Peyer's patch (tissue), 4 donors: ENCODE data around the gene SPR. TPM values are rescaled to one million over a fixed set of nuclear protein-coding genes. Genes with fewer than 3 reads are reported as not detected.

Source experiments
- DNase-seq, 3 donors: peaks; one replicate each; pipeline ENCODE4 v3.0.0-alpha.2; 2017 to 2019
- H3K27ac ChIP-seq, 4 donors: fragments of 200-600 bp; sonication (generic); one replicate each; pipeline ENCODE4 v1.5.1; 2016 to 2019
- H3K27me3 ChIP-seq, 2 donors: fragments of 200-600 bp; sonication (generic); one replicate each; pipeline ENCODE4 v1.5.1; 2019
- H3K36me3 ChIP-seq, 3 donors: fragments of 200-600 bp; sonication (generic); one replicate each; pipeline ENCODE4 v1.5.1; 2016 to 2019
- H3K4me1 ChIP-seq, 4 donors: fragments of 200-600 bp; sonication (generic); one replicate each; pipeline ENCODE4 v1.5.1; 2016 to 2019
- H3K4me3 ChIP-seq, 4 donors: fragments of 200-600 bp; sonication (generic); 1 replicate in 3 of 4; 2 replicates in 1 of 4; pipeline ENCODE4 v1.5.1; 2016 to 2019; ENCODE audit warnings: mild to moderate bottlenecking in 1 of 4
- H3K9me3 ChIP-seq, 4 donors: fragments of 200-600 bp; sonication (generic); one replicate each; pipeline ENCODE4 v1.5.1; 2016 to 2019; ENCODE audit warnings: mild to moderate bottlenecking in 1 of 4
- POLR2A ChIP-seq, 2 donors: fragments of 450-650 bp; IDR thresholded peaks; one replicate each; pipeline ENCODE4 v1.5.1; 2017; ENCODE audit warnings: antibody characterized with exemption in 2 of 2, mild to moderate bottlenecking in 2 of 2, moderate library complexity in 2 of 2
- total RNA-seq, 4 donors: library from RNA; depleted of rRNA; stranded (reverse); fragments of >200 nt; gene quantifications; one replicate each; pipeline ENCODE4 v1.1.0, GENCODE V29; 2016
- TF ChIP-seq, protein P1 (sequence below), 6 experiments: fragments of 450-650 bp in 4 of 6; fragments of 200-600 bp in 2 of 6; sonication (generic) in 1 of 6; IDR thresholded peaks; one replicate each; pipeline ENCODE4 v1.5.1; 2017 to 2019; ENCODE audit warnings: antibody characterized with exemption in 6 of 6, mild to moderate bottlenecking in 3 of 6, moderate library complexity in 1 of 6

Gene SPR
- total RNA-seq, 4 donors from 2014 or later: 28.1 to 66.0 (median 52.1) TPM

DNA sequence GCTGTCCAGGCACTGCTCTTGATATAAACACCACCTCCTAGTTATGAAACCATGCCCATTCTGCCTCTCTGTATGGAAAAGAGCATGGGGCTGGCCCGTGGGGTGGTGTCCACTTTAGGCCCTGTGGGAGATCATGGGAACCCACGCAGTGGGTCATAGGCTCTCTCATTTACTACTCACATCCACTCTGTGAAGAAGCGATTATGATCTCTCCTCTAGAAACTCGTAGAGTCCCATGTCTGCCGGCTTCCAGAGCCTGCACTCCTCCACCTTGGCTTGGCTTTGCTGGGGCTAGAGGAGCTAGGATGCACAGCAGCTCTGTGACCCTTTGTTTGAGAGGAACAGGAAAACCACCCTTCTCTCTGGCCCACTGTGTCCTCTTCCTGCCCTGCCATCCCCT is 46.0 kb downstream of the SPR start:
- H3K4me1 ChIP-seq: peaks cover 0 to 8% (median 2%) of the 10 kb centered on the region in 4 donors
- H3K27ac ChIP-seq: no peak overlapping the region
- H3K9me3 ChIP-seq: no peaks in the 10 kb centered on the region
- H3K36me3 ChIP-seq: no peaks in the 10 kb centered on the region
- DNase-seq: no peak
- H3K4me3 ChIP-seq: no peak overlapping the region
- no peaks in the 10 kb centered on the region for H3K27me3 ChIP-seq
- TF ChIP-seq, protein P1, sequence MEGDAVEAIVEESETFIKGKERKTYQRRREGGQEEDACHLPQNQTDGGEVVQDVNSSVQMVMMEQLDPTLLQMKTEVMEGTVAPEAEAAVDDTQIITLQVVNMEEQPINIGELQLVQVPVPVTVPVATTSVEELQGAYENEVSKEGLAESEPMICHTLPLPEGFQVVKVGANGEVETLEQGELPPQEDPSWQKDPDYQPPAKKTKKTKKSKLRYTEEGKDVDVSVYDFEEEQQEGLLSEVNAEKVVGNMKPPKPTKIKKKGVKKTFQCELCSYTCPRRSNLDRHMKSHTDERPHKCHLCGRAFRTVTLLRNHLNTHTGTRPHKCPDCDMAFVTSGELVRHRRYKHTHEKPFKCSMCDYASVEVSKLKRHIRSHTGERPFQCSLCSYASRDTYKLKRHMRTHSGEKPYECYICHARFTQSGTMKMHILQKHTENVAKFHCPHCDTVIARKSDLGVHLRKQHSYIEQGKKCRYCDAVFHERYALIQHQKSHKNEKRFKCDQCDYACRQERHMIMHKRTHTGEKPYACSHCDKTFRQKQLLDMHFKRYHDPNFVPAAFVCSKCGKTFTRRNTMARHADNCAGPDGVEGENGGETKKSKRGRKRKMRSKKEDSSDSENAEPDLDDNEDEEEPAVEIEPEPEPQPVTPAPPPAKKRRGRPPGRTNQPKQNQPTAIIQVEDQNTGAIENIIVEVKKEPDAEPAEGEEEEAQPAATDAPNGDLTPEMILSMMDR (IDR thresholded peaks at IDR 0.05): no peak
- no peak for TF ChIP-seq POLR2A (IDR thresholded peaks at IDR 0.05)

DNA sequence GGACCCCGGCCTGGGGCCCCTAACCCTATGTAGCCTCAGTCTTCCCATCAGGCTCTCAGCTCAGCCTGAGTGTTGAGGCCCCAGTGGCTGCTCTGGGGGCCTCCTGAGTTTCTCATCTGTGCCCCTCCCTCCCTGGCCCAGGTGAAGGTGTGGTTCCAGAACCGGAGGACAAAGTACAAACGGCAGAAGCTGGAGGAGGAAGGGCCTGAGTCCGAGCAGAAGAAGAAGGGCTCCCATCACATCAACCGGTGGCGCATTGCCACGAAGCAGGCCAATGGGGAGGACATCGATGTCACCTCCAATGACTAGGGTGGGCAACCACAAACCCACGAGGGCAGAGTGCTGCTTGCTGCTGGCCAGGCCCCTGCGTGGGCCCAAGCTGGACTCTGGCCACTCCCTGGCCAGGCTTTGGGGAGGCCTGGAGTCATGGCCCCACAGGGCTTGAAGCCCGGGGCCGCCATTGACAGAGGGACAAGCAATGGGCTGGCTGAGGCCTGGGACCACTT is 46.5 kb downstream of the SPR start:
- Histone ChIP-seq H3K9me3 (no peaks in the 10 kb centered on the region), H3K36me3 (no peaks in the 10 kb centered on the region), H3K4me3 (no peak overlapping the region), H3K27ac (no peak overlapping the region), H3K4me1 (peaks cover 0 to 8% (median 2%) of the 10 kb centered on the region in 4 donors), H3K27me3 (no peaks in the 10 kb centered on the region)
- DNase-seq: peak in 2 of 3 donors; percentile 61 to 64
- no peak for TF ChIP-seq POLR2A (IDR thresholded peaks at IDR 0.05)
- TF ChIP-seq, protein P1 (IDR thresholded peaks at IDR 0.05): no peak

DNA sequence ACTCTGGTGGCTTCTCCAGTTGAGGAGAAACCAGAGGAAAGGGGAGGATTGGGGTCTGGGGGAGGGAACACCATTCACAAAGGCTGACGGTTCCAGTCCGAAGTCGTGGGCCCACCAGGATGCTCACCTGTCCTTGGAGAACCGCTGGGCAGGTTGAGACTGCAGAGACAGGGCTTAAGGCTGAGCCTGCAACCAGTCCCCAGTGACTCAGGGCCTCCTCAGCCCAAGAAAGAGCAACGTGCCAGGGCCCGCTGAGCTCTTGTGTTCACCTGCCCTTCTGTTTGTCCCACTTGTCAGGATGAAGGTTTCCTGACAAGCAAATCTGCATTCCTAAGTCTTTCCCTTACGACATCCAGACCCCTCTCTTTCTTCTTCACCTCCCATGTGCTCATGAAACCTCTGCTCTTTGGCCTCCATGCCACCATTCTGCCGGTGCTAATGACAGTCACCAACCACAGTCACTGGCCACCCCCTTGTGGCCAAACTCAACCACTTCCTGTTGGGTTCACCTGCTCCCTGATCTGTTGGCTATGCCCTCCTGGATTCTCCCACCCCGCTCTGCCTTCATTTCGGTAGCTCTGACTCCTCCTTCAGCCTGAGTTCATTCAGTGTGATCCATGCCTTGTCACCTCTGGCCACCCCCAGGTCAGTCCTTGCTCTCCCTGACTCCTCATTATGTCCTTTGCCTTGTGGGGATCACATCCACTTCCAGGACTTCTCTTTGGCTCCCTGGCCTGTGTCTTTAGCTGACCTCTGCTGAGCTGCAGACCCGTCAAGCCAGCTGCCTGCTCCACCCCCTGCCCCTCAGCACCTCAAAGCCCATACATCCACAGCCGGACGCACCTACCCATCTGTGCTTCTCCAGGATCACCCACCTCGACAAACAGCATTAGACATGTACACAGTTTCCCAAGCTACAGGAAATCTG is 47.7 kb downstream of the SPR start:
- no peaks in the 10 kb centered on the region for H3K36me3 ChIP-seq
- no peak for TF ChIP-seq POLR2A (IDR thresholded peaks at IDR 0.05)
- TF ChIP-seq, protein P1 (IDR thresholded peaks at IDR 0.05): peak in 4 of 6 experiments; percentile 23 to 70 (median 60)
- H3K27me3 ChIP-seq: no peaks in the 10 kb centered on the region
- H3K9me3 ChIP-seq: no peaks in the 10 kb centered on the region
- H3K4me3 ChIP-seq: no peak overlapping the region
- peak in 2 of 3 donors; percentile 66 for DNase-seq
- H3K4me1 ChIP-seq: peaks cover 0 to 8% (median 2%) of the 10 kb centered on the region in 4 donors
- H3K27ac ChIP-seq: no peak overlapping the region

DNA sequence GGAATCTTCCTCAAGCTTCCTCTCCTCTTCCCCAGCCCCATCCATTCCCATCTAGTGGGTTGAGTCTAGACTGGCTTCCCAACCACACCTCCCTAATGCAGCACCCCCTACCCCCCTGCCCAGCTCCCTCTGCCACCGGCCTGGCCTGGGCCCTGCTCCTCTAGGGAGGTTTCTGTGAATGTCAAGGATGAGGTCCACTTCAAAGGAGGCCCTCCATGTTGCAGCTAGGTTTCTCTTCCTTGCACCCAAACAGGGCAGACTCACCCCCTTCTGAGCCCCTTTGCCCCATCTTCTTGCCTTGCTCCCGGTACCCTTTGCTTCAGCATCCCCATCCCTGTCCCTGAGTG is 48.4 kb downstream of the SPR start:
- no peak for DNase-seq
- no peaks in the 10 kb centered on the region for H3K27me3 ChIP-seq
- H3K4me3 ChIP-seq: no peak overlapping the region
- H3K4me1 ChIP-seq: peaks cover 0 to 8% (median 2%) of the 10 kb centered on the region in 4 donors
- no peak for TF ChIP-seq POLR2A (IDR thresholded peaks at IDR 0.05)
- TF ChIP-seq, protein P1 (IDR thresholded peaks at IDR 0.05): no peak
- no peak overlapping the region for H3K27ac ChIP-seq
- no peaks in the 10 kb centered on the region for H3K36me3 ChIP-seq
- no peaks in the 10 kb centered on the region for H3K9me3 ChIP-seq

DNA sequence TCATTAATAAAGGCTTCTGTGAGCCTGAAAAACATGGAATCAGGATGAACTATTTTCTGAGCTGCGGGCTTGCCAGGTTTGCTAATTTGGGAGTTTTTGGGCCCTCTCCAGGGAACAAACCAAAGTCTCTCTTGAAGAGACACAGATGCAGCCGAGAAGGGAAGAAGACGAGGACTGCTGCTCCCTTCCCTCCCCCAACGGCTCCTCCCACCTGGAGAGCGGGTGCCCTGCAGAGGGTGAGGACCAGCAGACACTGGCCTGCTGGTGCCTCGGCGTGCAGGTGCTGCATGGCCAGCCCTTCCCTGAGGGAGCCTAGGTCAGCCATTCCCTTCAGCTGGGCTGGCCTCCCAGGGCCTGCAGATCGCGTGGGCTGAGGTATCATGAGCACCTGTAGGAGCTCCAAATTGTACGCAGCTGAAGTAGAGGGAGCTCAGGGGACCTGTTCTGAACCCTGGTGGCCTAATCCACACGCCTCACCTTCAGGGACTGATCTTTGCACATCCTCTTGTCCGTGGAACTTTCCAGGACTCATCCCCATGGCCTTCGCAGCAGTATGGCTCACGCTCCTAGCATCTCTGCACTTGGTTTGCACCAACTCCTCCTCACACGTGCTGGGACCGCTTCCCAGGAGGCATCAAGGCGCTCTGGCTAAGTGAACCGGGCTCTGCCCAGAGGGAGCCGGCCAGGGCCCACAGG is 49.6 kb downstream of the SPR start:
- no peak for DNase-seq
- peaks cover 0 to 8% (median 2%) of the 10 kb centered on the region in 4 donors for H3K4me1 ChIP-seq
- H3K9me3 ChIP-seq: no peaks in the 10 kb centered on the region
- H3K27me3 ChIP-seq: no peaks in the 10 kb centered on the region
- TF ChIP-seq POLR2A (IDR thresholded peaks at IDR 0.05): no peak
- TF ChIP-seq, protein P1 (IDR thresholded peaks at IDR 0.05): no peak
- no peak overlapping the region for H3K4me3 ChIP-seq
- H3K36me3 ChIP-seq: no peaks in the 10 kb centered on the region
- H3K27ac ChIP-seq: no peak overlapping the region
